Embryonic facial prominence (tissue), 1 donor: ENCODE measurements around the gene BLVRB.
"Not testable (repeated sequence)": the region's sequence is repeated elsewhere in the genome, so short reads cannot be mapped to it uniquely, and the experiment has no call there.

Source experiments
- DNase-seq: peaks from one replicate; pipeline ENCODE4 v3.0.0-alpha.2; 2016; ENCODE audit errors: extremely low spot score

Gene BLVRB

DNA sequence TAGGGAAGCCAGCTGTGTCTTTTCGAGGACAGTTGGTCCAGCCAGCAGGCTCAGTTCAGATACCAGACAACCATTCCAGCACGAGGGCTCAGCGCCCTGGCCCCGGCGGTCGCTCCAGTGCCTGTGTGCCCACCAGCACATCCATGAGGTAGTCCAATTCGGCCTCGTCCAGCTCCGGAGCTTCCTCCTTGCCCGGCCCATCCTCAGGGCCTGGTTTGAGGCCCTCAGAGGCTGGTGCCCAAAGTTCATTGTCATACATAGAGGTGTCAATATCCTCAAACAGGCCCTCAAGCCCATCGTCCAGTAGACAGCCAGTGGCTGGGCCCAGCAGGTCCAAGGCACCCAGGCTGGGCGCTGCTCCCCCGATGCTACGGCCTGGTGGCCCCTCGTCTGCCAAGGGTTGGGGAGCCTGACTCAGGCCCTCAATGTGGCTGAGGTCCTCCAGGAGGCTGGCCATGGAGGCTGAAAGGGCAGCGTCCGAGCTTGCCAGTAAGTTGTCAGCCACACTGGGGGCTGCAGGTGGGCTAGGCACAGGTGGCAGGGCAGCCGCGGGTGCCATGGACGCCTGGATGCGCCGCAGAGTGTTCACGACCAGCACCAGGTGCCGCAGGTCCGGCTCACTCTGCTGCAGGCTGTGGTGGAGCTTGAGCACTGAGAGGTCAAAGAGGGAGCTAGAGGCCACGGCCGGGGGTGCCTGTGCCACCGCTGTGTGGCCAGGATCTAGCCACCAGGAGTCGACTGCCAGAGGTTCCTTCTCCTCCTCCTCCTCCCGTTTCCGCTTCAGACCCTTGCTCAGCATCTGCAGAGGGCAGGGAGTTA lies 42.6 kb downstream of the BLVRB start:
- DNase-seq, result no peak

- DNase-seq, result no peak
These were observed 43.4 kb downstream of the BLVRB start for GRCh38 chr19:40421993-40422747.

DNA sequence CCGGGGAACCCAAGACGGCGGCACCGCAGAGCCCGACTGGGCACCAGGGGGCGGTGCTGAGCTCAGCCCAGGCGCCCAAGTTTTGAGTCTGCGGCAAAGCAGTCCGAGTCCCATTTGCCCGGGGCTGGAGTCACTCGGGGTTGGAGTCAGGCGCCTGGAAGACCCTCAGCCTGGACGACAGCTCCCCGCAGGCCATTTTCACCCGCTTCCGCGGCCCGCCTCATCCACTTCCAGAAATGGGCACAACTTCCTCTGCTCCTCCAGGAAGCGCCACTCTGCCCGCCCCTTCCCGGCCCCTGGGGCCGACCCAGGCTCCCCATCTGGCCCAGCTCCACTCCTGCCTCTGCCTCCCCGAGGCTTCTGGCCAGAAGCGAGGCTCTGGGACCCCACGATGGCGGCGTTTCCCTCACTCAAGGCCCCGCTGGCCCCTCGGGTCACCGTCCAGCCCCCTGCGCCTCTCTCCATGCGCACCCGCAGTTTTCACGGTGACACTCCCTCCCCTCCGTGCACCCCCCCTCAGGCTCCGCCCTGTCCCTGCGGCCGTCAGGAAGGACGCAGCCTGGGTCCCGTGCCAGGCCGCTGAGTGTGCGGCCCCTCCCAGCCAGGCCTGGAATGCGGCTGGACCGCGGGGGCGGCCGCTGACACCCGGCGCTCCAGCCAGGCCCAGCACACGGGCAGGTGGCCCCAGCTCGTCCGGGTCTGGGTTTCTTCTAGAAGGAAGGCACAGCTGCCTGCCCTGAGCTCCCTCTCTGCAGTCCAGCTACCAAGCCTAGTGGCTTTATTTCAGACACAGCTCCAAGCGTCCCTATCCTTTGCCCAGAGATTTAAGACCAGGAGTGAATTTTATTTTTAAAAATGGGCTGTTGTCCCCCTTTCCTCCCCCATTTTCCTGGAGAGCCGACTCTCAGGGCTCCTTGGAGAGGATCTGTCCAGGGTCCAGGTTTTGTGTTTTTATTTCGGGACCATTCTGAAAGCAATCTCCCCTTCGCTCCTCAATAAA lies 44.5 kb downstream of the BLVRB start:
- peak; percentile 47 for DNase-seq

DNA sequence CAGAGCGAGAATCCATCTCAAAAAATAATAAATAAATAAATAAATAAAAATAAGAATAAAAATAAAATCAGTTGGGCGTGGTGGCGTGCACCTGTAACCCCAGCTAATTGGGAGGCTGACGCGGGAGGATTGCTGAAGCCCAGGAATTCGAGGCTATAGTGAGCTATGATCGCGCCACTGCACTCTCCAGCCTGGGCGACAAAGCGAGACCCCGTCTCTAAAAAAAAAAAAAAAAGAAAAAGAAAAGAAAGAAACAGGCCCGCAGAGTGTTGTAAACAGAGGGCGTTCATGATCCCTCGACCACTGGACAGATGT lies 45.1 kb downstream of the BLVRB start:
- DNase-seq, result no peak

DNA sequence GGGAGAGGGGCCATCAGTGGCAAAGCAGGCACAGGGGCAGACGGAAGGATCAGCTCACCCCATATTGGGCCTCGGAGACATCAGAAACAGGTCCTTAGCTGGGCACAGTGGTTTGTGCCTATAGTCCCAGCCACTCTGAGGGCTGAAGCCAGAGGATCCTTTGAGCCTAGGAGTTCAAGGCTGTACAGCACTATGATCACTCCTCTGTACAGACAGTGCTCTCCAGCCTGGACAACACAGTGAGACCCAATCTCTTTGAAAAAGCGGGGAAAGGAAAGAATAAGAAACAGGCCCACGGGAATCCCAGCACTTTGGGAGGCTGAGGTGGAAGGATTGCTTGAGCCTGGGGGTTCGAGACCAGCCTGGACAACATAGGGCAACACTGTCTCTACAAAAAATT lies 45.8 kb downstream of the BLVRB start:
- no peak for DNase-seq

- DNase-seq, result no peak
These were observed 46.4 kb downstream of the BLVRB start for GRCh38 chr19:40419066-40419612.

DNA sequence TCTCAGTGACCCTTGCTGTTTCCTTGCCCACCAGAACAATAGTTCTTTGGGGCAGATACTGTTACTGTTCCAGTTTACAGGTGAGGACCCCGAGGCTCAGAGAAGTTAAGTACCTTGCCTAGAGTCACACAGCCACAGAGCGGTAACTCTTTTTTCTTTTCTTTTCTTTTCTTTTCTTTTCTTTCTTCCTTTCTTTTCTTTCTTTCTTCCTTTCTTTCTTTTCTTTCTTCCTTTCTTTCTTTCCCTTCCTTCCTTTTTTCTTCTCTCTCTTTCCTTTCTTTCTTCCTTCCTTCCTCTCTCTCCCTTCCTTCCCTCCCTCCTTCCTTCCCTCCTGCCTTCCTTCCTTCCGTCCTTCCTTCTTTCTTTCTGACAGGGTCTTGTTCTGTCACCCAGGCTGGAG lies 47.5 kb downstream of the BLVRB start:
- no peak for DNase-seq

DNA sequence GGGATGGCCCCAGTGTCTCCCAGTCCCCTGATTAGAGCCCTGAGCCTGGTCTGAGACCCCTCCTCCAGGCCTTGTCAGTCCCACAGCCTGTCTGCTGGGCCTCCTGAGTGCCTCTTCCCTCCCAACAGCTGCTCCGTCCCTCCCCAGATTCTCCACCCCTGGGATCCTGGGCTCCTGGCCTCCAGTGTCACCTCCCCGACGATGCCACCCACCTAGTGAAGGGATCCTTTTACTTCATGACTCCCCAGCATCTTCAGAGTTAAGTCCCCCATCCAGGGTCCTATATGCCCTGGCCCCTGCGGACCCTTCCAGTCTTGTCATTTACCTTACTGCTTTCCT lies 47.9 kb downstream of the BLVRB start:
- DNase-seq, result no peak

DNA sequence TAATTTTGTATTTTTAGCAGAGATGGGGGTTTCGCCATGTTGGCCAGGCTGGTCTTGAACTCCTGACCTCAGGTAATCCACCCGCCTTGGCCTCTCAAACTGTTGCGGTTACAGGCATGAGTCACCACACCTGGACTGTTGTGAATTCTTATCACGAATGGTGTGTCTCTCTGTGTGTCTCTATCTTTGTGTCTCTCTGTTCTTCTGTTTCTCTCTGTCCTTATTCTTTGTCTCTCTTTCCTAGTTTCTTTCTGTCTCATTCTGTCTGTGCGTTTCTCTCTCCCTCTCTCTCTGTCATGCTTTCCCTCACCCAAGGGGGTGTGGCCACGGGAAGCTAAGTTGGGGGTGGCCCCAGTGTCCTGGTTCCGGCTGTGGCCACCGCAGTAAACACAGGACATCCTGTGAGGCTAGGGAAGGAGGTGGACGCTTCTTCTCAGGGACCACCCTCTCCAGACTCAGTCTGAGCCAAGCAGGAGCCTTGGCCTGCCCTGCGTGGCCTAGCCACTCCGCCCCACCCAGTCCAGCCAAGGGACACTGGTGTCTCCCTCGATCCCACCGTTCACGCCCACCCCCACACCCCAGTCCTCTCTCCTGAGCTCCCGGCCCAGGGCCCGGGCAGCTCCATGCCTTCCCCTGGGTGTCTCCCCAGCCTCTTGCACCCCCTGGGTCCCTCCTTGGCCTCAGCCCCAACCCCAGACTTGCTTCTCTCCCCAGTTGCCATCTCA lies 48.5 kb downstream of the BLVRB start:
- no peak for DNase-seq

- no peak for DNase-seq
These were observed 49.8 kb downstream of the BLVRB start for GRCh38 chr19:40415768-40416167.

DNA sequence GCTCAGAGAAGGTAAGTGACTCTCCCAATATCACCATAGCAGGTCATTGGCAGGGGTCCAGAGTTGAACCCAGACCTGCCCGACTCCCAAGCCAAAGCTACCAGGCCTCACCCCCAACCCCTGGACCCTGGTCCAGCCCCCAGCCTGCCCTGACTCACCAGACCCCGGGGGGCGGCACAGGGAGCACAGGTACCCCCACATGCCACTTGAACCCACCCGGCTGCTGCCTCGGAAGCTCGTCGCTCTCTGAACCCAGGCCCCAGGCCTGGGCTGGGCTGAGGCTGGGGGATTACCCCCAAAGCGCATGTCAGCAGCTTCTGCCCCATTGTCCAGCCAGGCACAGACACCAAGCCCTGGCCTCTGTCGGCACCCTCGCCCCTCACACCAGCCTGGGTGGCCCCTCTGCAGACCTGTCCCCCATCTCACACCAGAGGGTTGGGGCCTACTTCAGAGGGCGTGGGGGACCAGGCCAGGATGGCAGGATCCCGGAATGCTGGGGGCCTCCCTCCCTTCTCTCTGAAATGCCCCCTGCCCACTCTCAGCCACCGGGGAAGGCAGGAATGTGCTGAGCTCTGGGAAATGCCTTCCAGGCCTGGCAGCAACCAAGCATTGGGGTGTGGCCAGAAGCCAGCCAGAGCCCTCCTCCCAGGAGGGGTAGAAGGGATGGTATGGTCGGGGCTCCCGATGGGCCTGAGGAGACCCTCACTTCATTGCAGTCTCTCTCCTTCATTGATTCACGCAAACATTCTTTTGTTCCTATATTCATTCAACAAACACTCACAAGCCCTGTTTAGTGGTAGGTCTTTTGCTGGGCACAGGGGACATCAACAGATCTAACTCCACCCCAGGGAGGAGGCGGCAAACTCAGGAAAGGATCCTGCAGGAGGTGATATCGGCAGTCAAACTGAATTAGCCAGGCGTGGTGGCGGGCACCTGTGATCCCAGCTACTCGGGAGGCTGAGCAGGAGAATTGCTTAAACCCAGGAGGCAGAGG lies 50.7 kb downstream of the BLVRB start:
- DNase-seq, result no peak

GRCh38 chr19:40413291-40413845 lies 52.2 kb downstream of the BLVRB start, which contains the start of gene PRX:
Gene PRX (minus strand): TSS chr19:40413378. CDS start chr19:40407932, 5,446 bp downstream.
- DNase-seq, result no peak

GRCh38 chr19:40412866-40413265 lies 52.7 kb downstream of the BLVRB start:
- no peak for DNase-seq

DNA sequence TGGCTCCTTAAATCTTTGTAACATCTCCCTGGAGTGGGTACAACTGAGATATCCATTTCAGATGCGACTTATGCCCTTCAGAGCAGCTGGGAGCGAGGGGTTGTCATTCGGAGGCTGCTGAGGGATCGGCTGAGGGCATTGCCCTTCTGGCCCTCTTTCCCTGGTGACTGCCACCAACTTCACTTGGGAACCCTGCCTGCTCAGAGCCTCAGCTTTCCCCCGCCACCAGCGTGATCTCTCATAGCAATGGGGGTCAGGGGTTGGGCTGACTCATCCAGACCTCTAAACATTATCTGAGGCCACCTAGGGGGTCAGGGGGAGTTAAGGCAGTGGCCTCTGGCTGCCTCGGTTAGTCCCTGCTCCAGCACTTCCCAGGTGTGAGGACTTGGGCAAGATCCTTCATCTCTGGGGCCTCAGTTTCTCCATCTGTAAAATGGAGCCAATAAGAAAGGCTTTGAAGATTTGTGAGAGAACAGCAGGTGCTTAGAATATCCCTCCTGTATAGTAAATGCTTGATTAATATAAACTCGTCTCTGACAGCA lies 53.5 kb downstream of the BLVRB start:
- DNase-seq, result no peak

- DNase-seq, result no peak
These were observed 54.3 kb downstream of the BLVRB start for GRCh38 chr19:40411125-40411842.

GRCh38 chr19:40410030-40410389 lies 55.5 kb downstream of the BLVRB start:
- no peak for DNase-seq

GRCh38 chr19:40408598-40408925 lies 57.0 kb downstream of the BLVRB start:
- DNase-seq, result not testable (repeated sequence)

- no peak for DNase-seq
These were observed 57.6 kb downstream of the BLVRB start for GRCh38 chr19:40407714-40408597.
